Stimulated activated CD8-positive, alpha-beta memory T cell treated with anti-CD3 and anti-CD28 coated beads, Interleukin-12 subunit alpha, Interleukin-12 subunit beta, amount 100 ng/mL, for 24 hours (primary cell): ENCODE data around the gene CHDH.

Source experiments
- DNase-seq: peaks from one replicate; pipeline ENCODE4 v3.0.0-alpha.2; 2020; ENCODE audit errors: extremely low read depth

The CHDH gene

DNA sequence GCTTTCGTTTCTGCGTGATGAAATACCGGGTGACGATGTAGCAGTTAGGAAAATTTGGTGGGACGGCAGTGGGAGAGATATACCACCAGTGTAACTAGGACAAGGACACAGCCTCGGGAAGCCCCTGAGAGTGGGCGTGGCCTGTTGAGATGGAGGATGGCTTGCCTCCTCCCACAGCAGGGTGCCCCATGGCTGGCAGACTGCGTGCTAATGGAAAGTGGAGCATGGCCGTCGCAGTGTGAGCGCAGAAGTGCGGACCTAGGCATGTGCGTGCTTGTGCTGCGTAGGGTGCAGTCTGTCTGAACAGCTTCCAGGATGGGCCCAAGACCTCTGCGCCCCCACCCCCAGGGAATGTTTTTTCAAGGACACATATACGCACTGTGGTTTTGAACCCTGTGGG lies 56.8 kb downstream of the CHDH start:
- no peak for DNase-seq

- DNase-seq, result no peak
Measured at GRCh38 chr3:53788038-53788437, 58.2 kb downstream of the CHDH start.

- DNase-seq, result no peak
Measured at GRCh38 chr3:53787016-53787415, 59.2 kb downstream of the CHDH start.

GRCh38 chr3:53780806-53781205 lies 65.4 kb downstream of the CHDH start:
- DNase-seq, result no peak

DNA sequence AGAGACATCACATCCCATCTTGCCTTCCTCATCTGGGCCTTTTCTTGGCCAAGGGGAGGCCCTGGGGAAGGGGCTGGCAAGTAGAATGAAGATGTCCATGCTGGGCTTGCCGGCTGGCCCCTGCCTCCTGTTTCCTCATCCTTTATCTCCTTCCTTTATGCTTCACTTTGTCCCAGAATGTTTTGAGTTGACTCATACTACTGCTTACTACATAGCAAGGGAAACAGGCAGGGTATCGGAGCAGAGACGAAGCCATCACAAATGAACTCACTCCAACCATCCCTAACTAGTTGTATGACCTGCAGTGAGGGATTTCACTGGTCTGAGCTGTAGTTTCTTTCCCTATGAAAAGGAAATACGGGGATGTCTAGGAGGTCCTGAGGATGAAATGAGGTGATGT lies 66.0 kb downstream of the CHDH start:
- DNase-seq, result no peak

GRCh38 chr3:53778153-53778552 lies 68.1 kb downstream of the CHDH start:
- no peak for DNase-seq

DNA sequence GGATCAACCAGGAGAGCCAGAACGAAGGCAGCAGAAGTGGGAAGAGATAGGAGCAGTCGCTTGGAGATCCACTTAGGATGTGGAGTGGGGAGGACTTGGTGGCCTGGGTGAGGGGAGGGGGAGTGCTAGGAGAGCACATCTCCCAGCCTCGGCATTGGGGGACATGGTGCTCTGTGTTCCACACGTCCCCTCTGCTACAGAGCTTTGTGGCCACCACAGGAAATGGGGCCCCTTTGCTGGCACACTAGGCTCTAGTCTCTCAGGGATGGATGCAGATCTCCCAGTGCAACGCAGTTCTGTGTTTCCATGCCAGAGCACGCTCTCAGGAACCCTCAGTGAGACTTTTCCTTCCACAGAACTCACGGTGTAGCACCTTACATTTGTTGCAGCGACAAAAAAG lies 68.8 kb downstream of the CHDH start:
- DNase-seq, result no peak

DNA sequence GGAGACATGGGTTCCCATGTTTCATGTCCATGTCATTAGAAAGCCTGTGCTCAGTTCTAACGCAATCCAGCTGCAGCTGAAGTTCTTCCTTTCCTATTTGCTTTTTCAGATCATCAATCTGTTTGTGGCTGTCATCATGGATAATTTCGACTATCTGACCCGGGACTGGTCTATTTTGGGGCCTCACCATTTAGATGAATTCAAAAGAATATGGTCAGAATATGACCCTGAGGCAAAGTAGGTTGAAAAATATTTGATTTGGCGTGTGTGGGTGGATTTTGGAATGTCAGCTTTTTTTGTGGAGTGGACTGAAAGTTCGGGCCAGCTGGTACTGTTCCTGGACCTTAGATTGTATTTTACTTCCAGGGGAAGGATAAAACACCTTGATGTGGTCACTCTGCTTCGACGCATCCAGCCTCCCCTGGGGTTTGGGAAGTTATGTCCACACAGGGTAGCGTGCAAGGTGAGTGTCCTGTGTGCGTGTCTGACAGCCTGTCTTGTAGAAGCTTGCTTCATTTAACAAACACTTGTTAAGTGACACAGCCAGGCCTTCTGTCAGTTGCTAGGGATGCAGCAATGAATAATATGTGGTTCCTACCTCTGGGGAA lies 69.6 kb downstream of the CHDH start:
- no peak for DNase-seq

DNA sequence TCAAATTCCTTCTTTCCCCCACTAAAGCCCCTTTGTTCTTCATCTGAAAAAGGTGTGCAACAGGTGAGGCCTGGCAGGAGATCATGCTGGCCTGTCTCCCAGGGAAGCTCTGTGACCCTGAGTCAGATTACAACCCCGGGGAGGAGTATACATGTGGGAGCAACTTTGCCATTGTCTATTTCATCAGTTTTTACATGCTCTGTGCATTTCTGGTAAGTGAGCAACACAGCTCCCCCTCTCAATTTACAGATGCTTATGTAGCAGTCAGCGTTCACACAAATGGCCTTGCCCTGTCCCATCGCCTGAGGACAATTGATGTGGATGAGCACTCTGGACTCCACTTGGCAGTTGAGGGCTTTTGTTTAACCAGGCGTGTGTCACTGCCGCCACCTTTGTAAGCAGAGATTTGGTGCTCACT lies 70.4 kb downstream of the CHDH start:
- DNase-seq, result no peak

DNA sequence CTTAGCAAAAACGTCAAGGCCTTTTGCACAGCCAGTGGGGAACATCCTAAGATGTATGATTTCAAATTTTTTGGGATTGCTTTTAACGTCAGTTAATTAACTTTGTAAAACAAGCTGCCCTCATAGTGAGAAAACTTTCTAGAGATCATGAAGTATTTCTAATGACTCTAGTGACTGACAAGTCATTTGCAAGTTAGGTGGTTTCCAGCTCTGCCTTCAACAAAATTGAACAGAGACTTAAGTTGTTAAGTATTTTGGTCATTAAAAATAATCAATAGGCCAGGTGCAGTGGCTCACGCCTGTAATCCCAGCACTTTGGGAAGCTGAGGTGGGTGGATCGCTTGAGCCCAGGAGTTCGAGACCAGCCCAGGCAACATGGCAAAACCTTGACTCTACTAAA lies 71.2 kb downstream of the CHDH start:
- no peak for DNase-seq

GRCh38 chr3:53774414-53774813 lies 71.8 kb downstream of the CHDH start:
- no peak for DNase-seq

GRCh38 chr3:53773611-53774368 lies 72.4 kb downstream of the CHDH start:
- DNase-seq, result no peak

GRCh38 chr3:53773021-53773436 lies 73.2 kb downstream of the CHDH start:
- DNase-seq, result no peak

GRCh38 chr3:53772562-53772961 lies 73.7 kb downstream of the CHDH start:
- DNase-seq, result no peak

GRCh38 chr3:53768478-53769459 lies 77.5 kb downstream of the CHDH start:
- DNase-seq, result no peak

DNA sequence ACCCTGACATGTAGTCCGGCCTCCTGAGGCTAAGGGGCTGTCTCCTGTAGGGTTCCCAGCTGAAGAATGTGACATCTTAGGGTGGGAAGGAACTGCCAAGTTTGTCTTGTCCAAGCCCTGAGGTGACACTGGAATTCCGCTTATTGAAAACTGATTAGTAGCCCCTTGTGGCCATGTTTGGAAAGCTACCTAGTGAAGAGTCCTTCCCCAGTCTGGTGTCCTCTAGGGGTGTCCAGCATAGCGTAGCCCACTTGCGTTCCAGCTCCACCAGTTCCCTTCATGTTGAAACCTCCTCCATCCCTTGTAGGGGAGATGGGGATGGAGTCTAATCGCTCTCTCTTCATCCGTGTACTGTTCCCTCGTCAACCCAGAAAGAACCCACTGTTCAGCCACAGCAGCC lies 79.5 kb downstream of the CHDH start:
- no peak for DNase-seq

DNA sequence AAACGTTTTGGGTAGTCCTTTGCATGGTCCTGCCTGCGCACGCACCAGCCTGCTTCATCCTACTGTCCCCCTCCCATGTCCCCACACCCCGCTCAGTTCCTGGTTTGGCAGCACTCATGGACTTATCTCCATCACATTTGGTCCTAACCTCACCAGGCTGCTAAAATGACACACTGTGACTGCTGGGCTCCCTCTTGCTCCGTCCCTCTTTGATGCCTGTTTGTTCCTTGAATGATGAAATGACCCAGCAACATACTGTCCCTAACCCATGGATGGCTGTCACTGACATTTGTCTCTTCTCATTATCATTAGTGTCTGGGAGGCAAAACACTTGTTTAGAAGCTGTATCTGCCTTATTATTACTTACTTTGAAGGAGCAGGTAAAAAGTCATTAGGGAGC lies 80.5 kb downstream of the CHDH start:
- no peak for DNase-seq

GRCh38 chr3:53764026-53764775 lies 82.0 kb downstream of the CHDH start:
- DNase-seq, result no peak

DNA sequence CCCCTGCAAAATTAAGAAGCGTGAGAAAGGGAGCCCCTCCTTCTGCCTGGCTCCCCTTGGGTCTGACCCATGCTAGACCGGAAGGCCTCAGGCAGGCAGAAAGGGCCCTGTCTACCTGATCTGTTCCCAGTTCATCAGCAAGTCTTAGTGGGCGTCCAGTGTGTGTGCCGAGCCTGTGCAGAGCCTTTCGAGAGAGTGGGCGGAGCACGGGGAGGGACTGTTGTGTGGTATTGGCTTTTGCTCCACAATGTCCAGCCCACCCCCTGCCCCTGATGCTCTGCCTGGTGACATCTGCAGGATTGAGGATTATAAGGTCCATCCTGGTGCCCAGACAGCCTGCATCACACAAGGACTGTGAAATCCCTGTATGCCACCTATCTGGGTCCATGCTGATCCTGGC lies 82.9 kb downstream of the CHDH start:
- no peak for DNase-seq
